ENCODE measurements around the gene LPP. TPM values are rescaled to one million over a fixed set of nuclear protein-coding genes. Genes with fewer than 3 reads are reported as not detected.

The LPP gene
- total RNA-seq, 6 donors from 2014 or later, result 86.0 to 196 (median 160) TPM

GRCh38 chr3:188839187-188839695, 685.3 kb downstream of the LPP start:
- ATAC-seq (ENCODE audit: low FRiP score in 2 of 2) (no peak), DNase-seq (no peak)
- H3K36me3 ChIP-seq, result no peaks in the 10 kb centered on the region
- TF ChIP-seq EP300 (IDR thresholded peaks at IDR 0.05) (no peak), POLR2AphosphoS5 (IDR thresholded peaks at IDR 0.05) (no peak), POLR2A (IDR thresholded peaks at IDR 0.05) (no peak)
- TF ChIP-seq, protein P1, sequence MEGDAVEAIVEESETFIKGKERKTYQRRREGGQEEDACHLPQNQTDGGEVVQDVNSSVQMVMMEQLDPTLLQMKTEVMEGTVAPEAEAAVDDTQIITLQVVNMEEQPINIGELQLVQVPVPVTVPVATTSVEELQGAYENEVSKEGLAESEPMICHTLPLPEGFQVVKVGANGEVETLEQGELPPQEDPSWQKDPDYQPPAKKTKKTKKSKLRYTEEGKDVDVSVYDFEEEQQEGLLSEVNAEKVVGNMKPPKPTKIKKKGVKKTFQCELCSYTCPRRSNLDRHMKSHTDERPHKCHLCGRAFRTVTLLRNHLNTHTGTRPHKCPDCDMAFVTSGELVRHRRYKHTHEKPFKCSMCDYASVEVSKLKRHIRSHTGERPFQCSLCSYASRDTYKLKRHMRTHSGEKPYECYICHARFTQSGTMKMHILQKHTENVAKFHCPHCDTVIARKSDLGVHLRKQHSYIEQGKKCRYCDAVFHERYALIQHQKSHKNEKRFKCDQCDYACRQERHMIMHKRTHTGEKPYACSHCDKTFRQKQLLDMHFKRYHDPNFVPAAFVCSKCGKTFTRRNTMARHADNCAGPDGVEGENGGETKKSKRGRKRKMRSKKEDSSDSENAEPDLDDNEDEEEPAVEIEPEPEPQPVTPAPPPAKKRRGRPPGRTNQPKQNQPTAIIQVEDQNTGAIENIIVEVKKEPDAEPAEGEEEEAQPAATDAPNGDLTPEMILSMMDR (IDR thresholded peaks at IDR 0.05), result no peak
- no peaks in the 10 kb centered on the region for H3K27me3 ChIP-seq
- no peaks in the 10 kb centered on the region for H3K9me3 ChIP-seq
- WGBS, 2 donors, result 85 to 95% methylated on average over 8 of the region's 8 CpGs
- no peaks in the 10 kb centered on the region for H3K4me1 ChIP-seq
- H3K27ac ChIP-seq, result no peak overlapping the region
- H3K4me3 ChIP-seq, result no peak overlapping the region

GRCh38 chr3:188840290-188840689, 686.3 kb downstream of the LPP start:
- ATAC-seq (ENCODE audit: low FRiP score in 2 of 2) (no peak), DNase-seq (no peak)
- H3K9me3 ChIP-seq, result no peaks in the 10 kb centered on the region
- TF ChIP-seq POLR2AphosphoS5 (IDR thresholded peaks at IDR 0.05) (no peak), POLR2A (IDR thresholded peaks at IDR 0.05) (no peak), EP300 (IDR thresholded peaks at IDR 0.05) (no peak)
- TF ChIP-seq, protein P1 (IDR thresholded peaks at IDR 0.05), result no peak
- no peak overlapping the region for H3K27ac ChIP-seq
- no peaks in the 10 kb centered on the region for H3K4me1 ChIP-seq
- no peaks in the 10 kb centered on the region for H3K36me3 ChIP-seq
- no peak overlapping the region for H3K4me3 ChIP-seq
- 70 to 88% methylated on average over 1 of the region's 1 CpG for WGBS, 2 donors
- no peaks in the 10 kb centered on the region for H3K27me3 ChIP-seq

- Histone ChIP-seq H3K27ac (no peak overlapping the region), H3K36me3 (no peaks in the 10 kb centered on the region), H3K4me3 (no peak overlapping the region), H3K4me1 (no peaks in the 10 kb centered on the region), H3K9me3 (no peaks in the 10 kb centered on the region), H3K27me3 (no peaks in the 10 kb centered on the region)
- DNase-seq (no peak), ATAC-seq (ENCODE audit: low FRiP score in 2 of 2) (no peak)
- WGBS, 2 donors, result 72 to 75% methylated on average over 3 of the region's 3 CpGs
- TF ChIP-seq, protein P1 (IDR thresholded peaks at IDR 0.05), result no peak
- no peak for TF ChIP-seq POLR2A (IDR thresholded peaks at IDR 0.05)
- TF ChIP-seq EP300 (IDR thresholded peaks at IDR 0.05), result no peak
- no peak for TF ChIP-seq POLR2AphosphoS5 (IDR thresholded peaks at IDR 0.05)
Observed at GRCh38 chr3:188841906-188842305, 687.9 kb downstream of the LPP start.

- Histone ChIP-seq H3K27ac (no peak overlapping the region), H3K4me1 (no peaks in the 10 kb centered on the region), H3K9me3 (no peaks in the 10 kb centered on the region), H3K4me3 (no peak overlapping the region), H3K36me3 (no peaks in the 10 kb centered on the region), H3K27me3 (no peaks in the 10 kb centered on the region)
- TF ChIP-seq, protein P1 (IDR thresholded peaks at IDR 0.05), result no peak
- TF ChIP-seq EP300 (IDR thresholded peaks at IDR 0.05), result no peak
- ATAC-seq (ENCODE audit: low FRiP score in 2 of 2) (peak in 1 of 2 donors; percentile 57), DNase-seq (no peak)
- WGBS, 2 donors, result 69 to 87% methylated on average over 1 of the region's 1 CpG
Observed at GRCh38 chr3:188842639-188843038, 688.7 kb downstream of the LPP start.

DNA sequence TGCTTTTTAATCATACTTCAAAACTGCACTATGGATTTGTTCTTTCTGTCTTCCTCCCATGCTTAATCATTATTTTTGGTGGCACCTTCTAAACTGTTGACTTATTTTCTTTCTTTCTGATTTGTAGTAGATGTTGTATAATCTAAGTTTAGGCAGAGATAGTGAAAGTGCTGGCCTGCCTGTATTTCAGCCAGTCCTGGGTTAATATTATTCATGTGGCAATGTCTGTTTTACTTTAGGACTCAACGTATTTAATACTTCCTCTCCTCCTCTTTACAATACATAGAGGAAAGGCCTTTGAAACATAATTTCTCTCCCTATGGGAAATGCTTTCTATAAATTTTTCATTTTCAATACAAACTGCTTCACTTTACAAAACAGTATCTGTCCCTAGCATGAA, 690.1 kb downstream of the LPP start:
- no peaks in the 10 kb centered on the region for H3K27me3 ChIP-seq
- no peaks in the 10 kb centered on the region for H3K36me3 ChIP-seq
- no peaks in the 10 kb centered on the region for H3K9me3 ChIP-seq
- no peaks in the 10 kb centered on the region for H3K4me1 ChIP-seq
- H3K4me3 ChIP-seq, result no peak overlapping the region
- H3K27ac ChIP-seq, result no peak overlapping the region
- 45 to 50% methylated on average over 1 of the region's 1 CpG for WGBS, 2 donors
- no peak for DNase-seq
- TF ChIP-seq, protein P1 (IDR thresholded peaks at IDR 0.05), result no peak
- TF ChIP-seq EP300 (IDR thresholded peaks at IDR 0.05), result no peak
- TF ChIP-seq POLR2AphosphoS5 (IDR thresholded peaks at IDR 0.05), result no peak
- TF ChIP-seq POLR2A (IDR thresholded peaks at IDR 0.05), result no peak
- no peak for ATAC-seq (ENCODE audit: low FRiP score in 2 of 2)
